GM23338 (cell line): ENCODE measurements around the gene MEI1. TPM values are rescaled to one million over a fixed set of nuclear protein-coding genes. Genes with fewer than 3 reads are reported as not detected.

Experiments used
- ATAC-seq: fragments of 200-7000 bp; cut with Tn5 transposase; 3 replicates; pipeline ENCODE4 v1.9.1; 2020
- DNase-seq: peaks from one replicate; pipeline ENCODE4 v3.0.0-alpha.2; 2015; ENCODE audit warnings: low spot score
- H2AFZ ChIP-seq: fragments of 200-600 bp; sonication (generic); 2 replicates; pipeline ENCODE4 v1.8.0; 2016; ENCODE audit warnings: antibody characterized with exemption, mild to moderate bottlenecking, moderate library complexity
- H3F3A ChIP-seq: fragments of 200-600 bp; sonication (generic); replicated peaks from 2 replicates; pipeline ENCODE4 v1.8.0; 2017; ENCODE audit warnings: antibody characterized with exemption, mixed run types, low read depth
- H3K27ac ChIP-seq: fragments of 200-600 bp; sonication (generic); 2 replicates; pipeline ENCODE4 v1.6.1; 2016; ENCODE audit warnings: low read depth
- H3K27me3 ChIP-seq: fragments of 200-600 bp; sonication (generic); 2 replicates; pipeline ENCODE4 v1.8.0; 2016; ENCODE audit warnings: mild to moderate bottlenecking, mixed run types, moderate library complexity; ENCODE audit not compliant: insufficient read depth
- H3K36me3 ChIP-seq: fragments of 200-600 bp; sonication (generic); 2 replicates; pipeline ENCODE4 v1.8.0; 2016; ENCODE audit warnings: mild to moderate bottlenecking; ENCODE audit not compliant: insufficient read depth
- H3K4me1 ChIP-seq: fragments of 200-600 bp; sonication (generic); 2 replicates; pipeline ENCODE4 v1.8.0; 2016; ENCODE audit warnings: mild to moderate bottlenecking, moderate library complexity; ENCODE audit not compliant: insufficient read depth
- H3K4me2 ChIP-seq: fragments of 200-600 bp; sonication (generic); 2 replicates; pipeline ENCODE4 v1.7.1; 2017; ENCODE audit warnings: mixed run types
- H3K4me3 ChIP-seq: fragments of 200-600 bp; sonication (generic); 2 replicates; pipeline ENCODE4 v1.6.1; 2016; ENCODE audit warnings: mixed run types
- H3K79me2 ChIP-seq: fragments of 200-600 bp; sonication (generic); replicated peaks from 2 replicates; pipeline ENCODE4 v1.8.0; 2017; ENCODE audit warnings: mild to moderate bottlenecking; ENCODE audit not compliant: insufficient read depth
- H3K9me2 ChIP-seq: fragments of 200-600 bp; sonication (generic); 2 replicates; pipeline ENCODE4 v1.8.0; 2017; ENCODE audit not compliant: insufficient read depth
- H4K20me1 ChIP-seq: fragments of 200-600 bp; sonication (generic); replicated peaks from 2 replicates; pipeline ENCODE4 v1.8.0; 2017; ENCODE audit warnings: mild to moderate bottlenecking; ENCODE audit not compliant: insufficient read depth
- H3K27ac Mint-ChIP-seq: 2 replicates; pipeline ENCODE4 v1.8.0; 2020; ENCODE audit warnings: inconsistent platforms, mild to moderate bottlenecking, moderate library complexity, mixed read lengths
- H3K27me3 Mint-ChIP-seq: 3 replicates; pipeline ENCODE4 v1.8.0; 2022; ENCODE audit warnings: low read depth, mild to moderate bottlenecking, moderate library complexity, mixed read lengths, inconsistent platforms; ENCODE audit not compliant: insufficient read depth, poor library complexity
- H3K36me3 Mint-ChIP-seq: 3 replicates; pipeline ENCODE4 v1.8.0; 2021; ENCODE audit warnings: low read depth, mild to moderate bottlenecking, inconsistent platforms, moderate library complexity, mixed read lengths
- H3K4me1 Mint-ChIP-seq: 3 replicates; pipeline ENCODE4 v1.8.0; 2020; ENCODE audit warnings: mild to moderate bottlenecking, inconsistent platforms, mixed read lengths
- H3K4me3 Mint-ChIP-seq: 3 replicates; pipeline ENCODE4 v1.8.0; 2021; ENCODE audit warnings: moderate library complexity, mild to moderate bottlenecking, inconsistent platforms, mixed read lengths
- H3K9me3 Mint-ChIP-seq: 3 replicates; pipeline ENCODE4 v1.8.0; 2020; ENCODE audit warnings: moderate library complexity, mild to moderate bottlenecking, inconsistent platforms, mixed read lengths
- CREB1 ChIP-seq: fragments of 250-450 bp; sonication (Bioruptor Pico); IDR thresholded peaks from 2 replicates; pipeline ENCODE4 v1.5.0; 2020; ENCODE audit warnings: low read depth, mild to moderate bottlenecking, moderate library complexity
- CTCF ChIP-seq, 2 experiments: fragments of 200-600 bp in 1 of 2; sonication (generic) in 1 of 2; conservative IDR thresholded peaks; 2 replicates each; pipeline versions ENCODE4 v1.5.1 to v1.6.1; 2016 to 2017; ENCODE audit warnings: antibody characterized with exemption in 2 of 2, low read depth in 2 of 2, mild to moderate bottlenecking in 2 of 2, moderate library complexity in 1 of 2
- EZH2 ChIP-seq: fragments of 200-600 bp; sonication (generic); IDR thresholded peaks from one replicate; pipeline ENCODE4 v1.8.0; 2017; ENCODE audit warnings: antibody characterized with exemption, mild to moderate bottlenecking, low read depth; ENCODE audit not compliant: unreplicated experiment
- EZH2phosphoT487 ChIP-seq: fragments of 200-600 bp; sonication (generic); IDR thresholded peaks from one replicate; pipeline ENCODE4 v1.8.1; 2018; ENCODE audit warnings: antibody characterized with exemption; ENCODE audit not compliant: unreplicated experiment
- JUNB ChIP-seq: IDR thresholded peaks from one replicate; pipeline ENCODE4 v1.6.1; 2016; ENCODE audit warnings: antibody characterized with exemption; ENCODE audit not compliant: unreplicated experiment
- NANOG ChIP-seq: IDR thresholded peaks from 2 replicates; pipeline ENCODE4 v1.6.1; 2016; ENCODE audit warnings: antibody characterized with exemption, borderline replicate concordance
- POLR2AphosphoS5 ChIP-seq: IDR thresholded peaks from 2 replicates; pipeline ENCODE4 v1.6.1; 2016; ENCODE audit warnings: antibody characterized with exemption, low read depth
- REST ChIP-seq: IDR thresholded peaks from one replicate; pipeline ENCODE4 v1.6.1; 2018; ENCODE audit warnings: antibody characterized with exemption; ENCODE audit not compliant: unreplicated experiment
- STAT1 ChIP-seq: IDR thresholded peaks from one replicate; pipeline ENCODE4 v1.6.1; 2016; ENCODE audit warnings: antibody characterized with exemption; ENCODE audit not compliant: unreplicated experiment
- ZNF114 ChIP-seq: fragments of 250-450 bp; sonication (Bioruptor Pico); IDR thresholded peaks from 2 replicates; pipeline ENCODE4 v1.5.0; 2020; ENCODE audit warnings: mild to moderate bottlenecking, moderate library complexity
- ZNF331 ChIP-seq: fragments of 250-450 bp; sonication (Bioruptor Pico); IDR thresholded peaks from 2 replicates; pipeline ENCODE4 v1.5.0; 2020; ENCODE audit warnings: low read depth, mild to moderate bottlenecking, moderate library complexity
- polyA plus RNA-seq: library from polyadenylated mRNA; unstranded; fragments of >200 nt; fragmentation: Nextera tagmentation; extraction: Ambion mirVana; gene quantifications from 2 replicates; pipeline ENCODE4 v1.2.1, GENCODE V29; 2016
- total RNA-seq: library from RNA; depleted of rRNA; stranded (reverse); fragments of >200 nt; shearing (Covaris generic); gene quantifications from 2 replicates; pipeline ENCODE4 v1.2.3, GENCODE V29; 2014
- TF ChIP-seq, protein P1 (sequence below): IDR thresholded peaks from 2 replicates; pipeline ENCODE4 v1.6.1; 2016; ENCODE audit warnings: antibody characterized with exemption
- TF ChIP-seq, protein P2 (sequence below): fragments of 250-450 bp; sonication (Bioruptor Pico); IDR thresholded peaks from 2 replicates; pipeline ENCODE4 v1.5.0; 2020; ENCODE audit warnings: mild to moderate bottlenecking, moderate library complexity

MEI1 gene
- total and polyA plus RNA-seq, 2 experiments from 2014 or later = 0.28 to 0.87 TPM

DNA sequence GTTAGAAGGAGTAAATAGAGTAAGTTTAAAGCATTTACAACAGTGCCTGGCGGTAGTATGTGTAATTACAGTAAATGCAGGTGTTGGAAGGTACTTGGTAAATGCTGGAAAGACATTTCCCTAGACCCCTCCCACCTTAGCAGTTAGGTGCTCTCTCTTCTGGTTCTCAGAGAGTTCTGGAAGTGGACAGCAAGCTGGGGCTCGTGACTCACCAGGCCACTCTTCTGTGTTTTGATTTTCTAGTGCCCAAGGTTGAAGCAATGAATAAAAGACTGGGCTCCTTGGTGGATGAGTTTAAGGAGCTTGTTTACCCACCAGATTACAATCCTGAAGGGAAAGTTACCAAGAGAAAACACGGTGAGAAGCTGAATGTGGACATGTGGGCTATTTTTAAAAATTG is 38.2 kb upstream of the MEI1 start:
- Histone ChIP-seq H3K36me3 (peaks cover 70% of the 10 kb centered on the region), H3K79me2 (0 out of 2 replicates have a peak, but pooled peaks cover 6% of the 10 kb centered on the region), H3F3A (peaks cover 49% of the 10 kb centered on the region), H3K4me3 (no peak overlapping the region), H2AFZ (no peak overlapping the region), H3K4me1 (no peaks in the 10 kb centered on the region), H3K27me3 (no peaks in the 10 kb centered on the region), H3K9me2 (no peaks in the 10 kb centered on the region), H3K27ac (0 out of 2 replicates have a peak overlapping the region, but pooled peaks have one; percentile 45), H4K20me1 (peaks cover 17% of the 10 kb centered on the region), H3K4me2 (no peak overlapping the region)
- H3K9me3 Mint-ChIP-seq = no peaks in the 10 kb centered on the region
- no peak overlapping the region for H3K4me3 Mint-ChIP-seq
- no peak for TF ChIP-seq EZH2phosphoT487
- no peak for TF ChIP-seq CREB1 (CRISPR knock-in tag)
- no peak for TF ChIP-seq POLR2AphosphoS5
- no peak for TF ChIP-seq JUNB
- TF ChIP-seq ZNF331 (CRISPR knock-in tag) = no peak
- TF ChIP-seq, protein P1, sequence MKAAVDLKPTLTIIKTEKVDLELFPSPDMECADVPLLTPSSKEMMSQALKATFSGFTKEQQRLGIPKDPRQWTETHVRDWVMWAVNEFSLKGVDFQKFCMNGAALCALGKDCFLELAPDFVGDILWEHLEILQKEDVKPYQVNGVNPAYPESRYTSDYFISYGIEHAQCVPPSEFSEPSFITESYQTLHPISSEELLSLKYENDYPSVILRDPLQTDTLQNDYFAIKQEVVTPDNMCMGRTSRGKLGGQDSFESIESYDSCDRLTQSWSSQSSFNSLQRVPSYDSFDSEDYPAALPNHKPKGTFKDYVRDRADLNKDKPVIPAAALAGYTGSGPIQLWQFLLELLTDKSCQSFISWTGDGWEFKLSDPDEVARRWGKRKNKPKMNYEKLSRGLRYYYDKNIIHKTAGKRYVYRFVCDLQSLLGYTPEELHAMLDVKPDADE = no peak
- TF ChIP-seq ZNF114 (CRISPR knock-in tag) = no peak
- TF ChIP-seq, protein P2, sequence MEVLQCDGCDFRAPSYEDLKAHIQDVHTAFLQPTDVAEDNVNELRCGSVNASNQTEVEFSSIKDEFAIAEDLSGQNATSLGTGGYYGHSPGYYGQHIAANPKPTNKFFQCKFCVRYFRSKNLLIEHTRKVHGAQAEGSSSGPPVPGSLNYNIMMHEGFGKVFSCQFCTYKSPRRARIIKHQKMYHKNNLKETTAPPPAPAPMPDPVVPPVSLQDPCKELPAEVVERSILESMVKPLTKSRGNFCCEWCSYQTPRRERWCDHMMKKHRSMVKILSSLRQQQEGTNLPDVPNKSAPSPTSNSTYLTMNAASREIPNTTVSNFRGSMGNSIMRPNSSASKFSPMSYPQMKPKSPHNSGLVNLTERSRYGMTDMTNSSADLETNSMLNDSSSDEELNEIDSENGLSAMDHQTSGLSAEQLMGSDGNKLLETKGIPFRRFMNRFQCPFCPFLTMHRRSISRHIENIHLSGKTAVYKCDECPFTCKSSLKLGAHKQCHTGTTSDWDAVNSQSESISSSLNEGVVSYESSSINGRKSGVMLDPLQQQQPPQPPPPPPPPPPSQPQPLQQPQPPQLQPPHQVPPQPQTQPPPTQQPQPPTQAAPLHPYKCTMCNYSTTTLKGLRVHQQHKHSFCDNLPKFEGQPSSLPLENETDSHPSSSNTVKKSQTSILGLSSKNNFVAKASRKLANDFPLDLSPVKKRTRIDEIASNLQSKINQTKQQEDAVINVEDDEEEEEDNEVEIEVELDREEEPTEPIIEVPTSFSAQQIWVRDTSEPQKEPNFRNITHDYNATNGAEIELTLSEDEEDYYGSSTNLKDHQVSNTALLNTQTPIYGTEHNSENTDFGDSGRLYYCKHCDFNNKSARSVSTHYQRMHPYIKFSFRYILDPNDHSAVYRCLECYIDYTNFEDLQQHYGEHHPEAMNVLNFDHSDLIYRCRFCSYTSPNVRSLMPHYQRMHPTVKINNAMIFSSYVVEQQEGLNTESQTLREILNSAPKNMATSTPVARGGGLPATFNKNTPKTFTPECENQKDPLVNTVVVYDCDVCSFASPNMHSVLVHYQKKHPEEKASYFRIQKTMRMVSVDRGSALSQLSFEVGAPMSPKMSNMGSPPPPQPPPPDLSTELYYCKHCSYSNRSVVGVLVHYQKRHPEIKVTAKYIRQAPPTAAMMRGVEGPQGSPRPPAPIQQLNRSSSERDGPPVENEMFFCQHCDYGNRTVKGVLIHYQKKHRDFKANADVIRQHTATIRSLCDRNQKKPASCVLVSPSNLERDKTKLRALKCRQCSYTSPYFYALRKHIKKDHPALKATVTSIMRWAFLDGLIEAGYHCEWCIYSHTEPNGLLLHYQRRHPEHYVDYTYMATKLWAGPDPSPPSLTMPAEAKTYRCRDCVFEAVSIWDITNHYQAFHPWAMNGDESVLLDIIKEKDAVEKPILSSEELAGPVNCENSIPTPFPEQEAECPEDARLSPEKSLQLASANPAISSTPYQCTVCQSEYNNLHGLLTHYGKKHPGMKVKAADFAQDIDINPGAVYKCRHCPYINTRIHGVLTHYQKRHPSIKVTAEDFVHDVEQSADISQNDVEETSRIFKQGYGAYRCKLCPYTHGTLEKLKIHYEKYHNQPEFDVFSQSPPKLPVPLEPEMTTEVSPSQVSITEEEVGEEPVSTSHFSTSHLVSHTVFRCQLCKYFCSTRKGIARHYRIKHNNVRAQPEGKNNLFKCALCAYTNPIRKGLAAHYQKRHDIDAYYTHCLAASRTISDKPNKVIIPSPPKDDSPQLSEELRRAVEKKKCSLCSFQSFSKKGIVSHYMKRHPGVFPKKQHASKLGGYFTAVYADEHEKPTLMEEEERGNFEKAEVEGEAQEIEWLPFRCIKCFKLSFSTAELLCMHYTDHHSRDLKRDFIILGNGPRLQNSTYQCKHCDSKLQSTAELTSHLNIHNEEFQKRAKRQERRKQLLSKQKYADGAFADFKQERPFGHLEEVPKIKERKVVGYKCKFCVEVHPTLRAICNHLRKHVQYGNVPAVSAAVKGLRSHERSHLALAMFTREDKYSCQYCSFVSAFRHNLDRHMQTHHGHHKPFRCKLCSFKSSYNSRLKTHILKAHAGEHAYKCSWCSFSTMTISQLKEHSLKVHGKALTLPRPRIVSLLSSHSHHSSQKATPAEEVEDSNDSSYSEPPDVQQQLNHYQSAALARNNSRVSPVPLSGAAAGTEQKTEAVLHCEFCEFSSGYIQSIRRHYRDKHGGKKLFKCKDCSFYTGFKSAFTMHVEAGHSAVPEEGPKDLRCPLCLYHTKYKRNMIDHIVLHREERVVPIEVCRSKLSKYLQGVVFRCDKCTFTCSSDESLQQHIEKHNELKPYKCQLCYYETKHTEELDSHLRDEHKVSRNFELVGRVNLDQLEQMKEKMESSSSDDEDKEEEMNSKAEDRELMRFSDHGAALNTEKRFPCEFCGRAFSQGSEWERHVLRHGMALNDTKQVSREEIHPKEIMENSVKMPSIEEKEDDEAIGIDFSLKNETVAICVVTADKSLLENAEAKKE (CRISPR knock-in tag) = no peak
- TF ChIP-seq STAT1 = no peak
- TF ChIP-seq REST = no peak
- no peak for TF ChIP-seq NANOG
- no peak for TF ChIP-seq EZH2
- no peak for TF ChIP-seq CTCF (conservative IDR thresholded peaks at IDR 0.05; ENCODE audit: low read depth in 2 of 2)
- ATAC-seq (no peak), DNase-seq (no peak)
- no peaks in the 10 kb centered on the region for H3K4me1 Mint-ChIP-seq
- H3K27me3 Mint-ChIP-seq = peaks cover 9% of the 10 kb centered on the region
- peaks cover 86% of the 10 kb centered on the region for H3K36me3 Mint-ChIP-seq
- no peak overlapping the region for H3K27ac Mint-ChIP-seq
